GM19468 (cell line): Measurements from ENCODE around the gene ANKRD28.
"Not testable (repeated sequence)": the region's sequence is repeated elsewhere in the genome, so short reads cannot be mapped to it uniquely, and the experiment has no call there.

Source experiments
- ATAC-seq: cut with Tn5 transposase; IDR thresholded peaks from one replicate; pipeline ENCODE4 v1.9.1; 2021; ENCODE audit warnings: mild to moderate bottlenecking, moderate library complexity, moderate number of reproducible peaks; ENCODE audit not compliant: unreplicated experiment; ENCODE audit errors: extremely low read depth

The ANKRD28 gene

DNA sequence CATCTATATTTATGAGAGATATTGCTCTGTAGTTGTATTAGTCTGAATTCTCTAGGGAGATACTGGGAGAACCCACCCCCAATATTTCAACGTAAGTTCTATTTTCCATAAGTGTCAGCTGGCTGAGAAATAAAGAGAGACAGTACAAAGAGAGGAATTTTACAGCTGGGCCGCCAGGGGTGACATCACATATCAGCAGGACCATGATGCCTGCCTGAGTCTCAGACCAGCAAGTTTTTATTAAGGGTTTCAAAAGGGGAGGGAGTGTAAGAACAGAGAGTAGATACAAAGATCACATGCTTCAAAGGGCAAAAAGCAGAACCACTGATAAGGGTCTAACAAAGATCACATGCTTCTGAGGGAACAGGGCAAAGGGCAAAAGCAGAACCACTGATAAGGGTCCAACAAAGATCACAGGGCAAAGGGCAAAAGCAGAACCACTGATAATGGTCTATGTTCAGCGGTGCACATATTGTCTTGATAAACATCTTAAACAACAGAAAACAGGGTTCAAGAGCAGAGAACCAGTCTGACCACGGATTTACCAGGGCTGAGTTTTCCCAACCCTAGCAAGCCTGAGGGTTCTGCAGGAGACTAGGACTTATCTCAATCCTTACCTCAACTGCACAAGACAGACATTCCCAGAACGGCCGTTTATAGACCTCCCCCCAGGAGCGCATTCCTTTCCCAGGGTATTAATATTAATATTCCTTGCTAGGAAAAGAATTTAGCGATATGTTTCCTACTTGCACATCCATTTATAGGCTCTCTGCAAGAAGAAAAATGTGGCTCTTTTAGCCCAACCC is 177.9 kb downstream of the ANKRD28 start:
- not testable (repeated sequence) for ATAC-seq
